Activated CD4-positive, alpha-beta T cell treated with anti-CD3 and anti-CD28 coated beads for 36 hours (primary cell): ENCODE data around the gene AQP7. TPM values are rescaled to one million over a fixed set of nuclear protein-coding genes. Genes with fewer than 3 reads are reported as not detected.
"Not testable (repeated sequence)": the region's sequence is repeated elsewhere in the genome, so short reads cannot be mapped to it uniquely, and the experiment has no call there.

Source experiments
- ATAC-seq: fragments of 200-7000 bp; cut with Tn5 transposase; one replicate; pipeline ENCODE4 v1.10.0; 2021; ENCODE audit warnings: mild to moderate bottlenecking, moderate library complexity
- CTCF ChIA-PET: fragments of 350-600 bp; sonication (Branson Sonifier 250); formaldehyde crosslinking; loops from one replicate; lab custom pipeline; 2021; ENCODE audit warnings: antibody characterized with exemption; lab: Charles Lee
- POLR2A ChIA-PET: fragments of 350-600 bp; sonication (Branson Sonifier 250); formaldehyde crosslinking; loops from one replicate; lab custom pipeline; 2021; ENCODE audit warnings: antibody characterized with exemption, inconsistent platforms; lab: Charles Lee
- DNase-seq: peaks from one replicate; pipeline ENCODE4 v3.0.0-alpha.2; 2020
- H3K27ac Mint-ChIP-seq: one replicate; pipeline ENCODE4 v1.8.0; 2021; ENCODE audit warnings: mixed read lengths
- H3K27me3 Mint-ChIP-seq: one replicate; pipeline ENCODE4 v1.8.0; 2021; ENCODE audit warnings: mixed read lengths
- H3K36me3 Mint-ChIP-seq: one replicate; pipeline ENCODE4 v1.8.0; 2021; ENCODE audit warnings: low read depth, mixed read lengths
- H3K4me1 Mint-ChIP-seq: one replicate; pipeline ENCODE4 v1.8.0; 2021; ENCODE audit warnings: mixed read lengths
- H3K4me3 Mint-ChIP-seq: one replicate; pipeline ENCODE4 v1.8.0; 2021; ENCODE audit warnings: mild to moderate bottlenecking, moderate library complexity, mixed read lengths
- H3K9me3 Mint-ChIP-seq: one replicate; pipeline ENCODE4 v1.8.0; 2021; ENCODE audit warnings: low read depth, mixed read lengths
- intact Hi-C, 2 experiments: fragments of 100-400 bp; cut with DNase I in 1 of 2; cut with micrococcal nuclease in 1 of 2; formaldehyde crosslinking; loops; one replicate each; pipeline versions ENCODE4 v1.14.2 to v1.15.1; 2022 to 2024; cut with DNase I, micrococcal nuclease
- total RNA-seq, 2 experiments: library from RNA; stranded (reverse); gene quantifications; one replicate each; pipeline ENCODE4 v1.2.3, GENCODE V29; 2021

AQP7 gene
- total RNA-seq, 2 experiments from 2014 or later = not detected

DNA sequence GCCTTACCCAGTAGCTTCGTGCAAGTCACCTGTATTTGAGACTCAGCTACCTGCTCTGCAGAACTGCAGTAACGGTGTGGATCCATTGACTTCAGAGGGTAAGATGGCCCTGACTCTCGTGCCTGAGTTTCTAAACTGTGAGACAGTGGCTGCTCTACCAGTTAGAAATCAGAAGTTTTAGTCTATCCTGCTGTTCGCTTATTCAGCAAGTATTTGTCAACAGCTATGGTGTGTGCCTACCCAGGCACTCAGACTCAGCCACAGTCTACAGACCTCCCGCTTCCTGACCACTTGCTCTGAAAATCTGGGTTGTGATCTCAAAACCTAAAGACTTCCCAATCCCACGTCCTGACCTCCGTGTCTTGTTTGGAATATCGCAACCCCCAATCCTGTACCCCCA lies 31.5 kb upstream of the AQP7 start:
- ChIA-PET CTCF (interaction anchor here (0.8 to 5.4 kb wide), 4 partner anchors 18 to 40 kb away, joined by 3 to 34 read pairs (median 6); partner anchors contain the start of gene NOL6), POLR2A (no interaction called here)
- Mint-ChIP-seq H3K27me3 (no peaks in the 10 kb centered on the region), H3K27ac (no peak overlapping the region), H3K4me1 (peaks cover 12% of the 10 kb centered on the region), H3K36me3 (no peaks in the 10 kb centered on the region), H3K4me3 (no peak overlapping the region), H3K9me3 (no peaks in the 10 kb centered on the region)
- intact Hi-C loops = no loop called here
- DNase-seq = no peak
- no peak for ATAC-seq

DNA sequence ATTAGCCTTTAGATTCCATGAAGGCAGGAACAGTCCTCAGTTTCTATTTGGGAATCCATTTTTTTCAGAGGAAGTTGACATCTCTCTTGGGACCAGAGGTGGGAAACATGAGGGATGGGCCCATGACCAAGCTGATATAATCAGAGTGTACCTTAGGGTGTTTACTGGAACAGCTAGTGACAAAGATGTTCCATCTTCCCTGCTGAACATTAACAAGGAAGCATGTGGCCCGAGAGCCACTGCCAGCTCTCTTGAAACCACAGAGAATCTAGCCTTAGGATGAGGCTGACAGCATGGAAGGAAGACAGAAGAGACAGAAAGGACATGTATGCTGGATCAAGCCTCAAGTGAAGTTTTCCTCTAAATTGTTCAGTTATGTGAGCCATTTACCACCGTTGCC lies 29.1 kb upstream of the AQP7 start:
- POLR2A ChIA-PET = no interaction called here
- intact Hi-C loops = no loop called here
- Mint-ChIP-seq H3K27me3 (no peaks in the 10 kb centered on the region), H3K4me3 (no peak overlapping the region), H3K9me3 (no peaks in the 10 kb centered on the region), H3K27ac (peak overlapping the region; percentile 26), H3K36me3 (no peaks in the 10 kb centered on the region), H3K4me1 (peaks cover 9% of the 10 kb centered on the region)
- CTCF ChIA-PET = interaction anchor here (0.8 to 5.4 kb wide), 3 partner anchors 16 to 36 kb away, joined by 3 to 34 read pairs (median 5); no protein-coding TSS in a partner anchor
- no peak for DNase-seq
- ATAC-seq = no peak

DNA sequence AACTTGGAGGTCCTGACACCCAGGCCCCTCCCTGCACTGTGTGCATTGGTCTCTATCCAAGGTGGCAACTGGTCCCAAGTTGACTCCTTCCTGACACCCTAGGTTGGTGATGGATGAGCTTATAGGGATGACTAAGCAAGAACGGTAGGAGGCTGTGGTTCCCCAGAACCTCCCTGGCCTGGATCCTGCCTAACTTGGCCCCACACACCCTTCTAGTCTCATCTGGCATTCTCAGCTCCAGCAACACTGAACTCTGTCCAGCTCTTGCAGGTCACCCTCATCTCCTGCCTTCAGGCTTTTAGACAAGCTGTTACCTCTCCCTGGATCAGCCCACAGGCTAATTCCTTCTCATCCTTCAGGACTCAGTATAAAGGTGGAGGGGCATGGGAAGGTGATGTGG lies 28.6 kb upstream of the AQP7 start:
- H3K27me3 Mint-ChIP-seq = no peaks in the 10 kb centered on the region
- ATAC-seq = peak; percentile 47

DNA sequence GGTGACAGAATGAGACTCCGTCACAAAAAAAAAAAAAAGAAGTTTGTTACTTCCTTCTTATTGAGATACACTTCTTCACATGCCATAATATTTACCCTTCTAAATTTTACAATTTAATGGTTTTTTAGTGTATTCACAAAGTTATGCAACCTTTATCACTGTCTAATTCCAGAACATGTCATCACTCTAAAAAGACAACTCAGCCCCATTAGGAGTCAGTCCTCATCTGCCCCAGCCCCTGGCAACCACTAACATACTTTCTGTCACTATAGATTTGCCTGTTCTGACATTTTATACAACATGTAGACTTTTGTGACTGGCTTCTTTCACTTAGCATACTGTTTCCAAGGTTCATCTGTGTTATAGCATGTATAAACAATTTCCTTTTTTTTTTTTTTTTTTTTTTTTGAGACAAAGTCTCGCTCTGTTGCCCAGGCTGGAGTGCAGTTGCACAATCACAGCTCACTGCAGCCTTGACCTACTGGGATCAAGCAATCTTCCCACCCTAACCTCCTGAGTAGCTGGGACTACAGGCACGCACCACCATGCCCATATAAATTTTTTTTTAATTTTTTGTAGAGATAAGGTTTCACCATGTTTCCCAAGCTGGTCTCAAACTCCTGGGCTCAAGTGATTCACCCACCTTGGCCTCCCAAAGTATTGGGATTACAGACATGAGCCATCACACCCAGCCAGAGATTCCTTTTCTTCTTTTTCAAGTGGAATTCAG lies 27.1 kb upstream of the AQP7 start:
- peaks cover 9% of the 10 kb centered on the region for H3K4me1 Mint-ChIP-seq
- H3K27me3 Mint-ChIP-seq = no peaks in the 10 kb centered on the region
- no peak overlapping the region for H3K4me3 Mint-ChIP-seq
- DNase-seq (no peak), ATAC-seq (no peak)
- intact Hi-C loops = no loop called here
- ChIA-PET POLR2A (no interaction called here), CTCF (interaction anchor here (1.2 kb wide), 1 partner anchor 15 kb away, joined by 7 read pairs; no protein-coding TSS in a partner anchor)
- no peaks in the 10 kb centered on the region for H3K9me3 Mint-ChIP-seq
- no peaks in the 10 kb centered on the region for H3K36me3 Mint-ChIP-seq
- no peak overlapping the region for H3K27ac Mint-ChIP-seq

More for the DNA sequence above, 28.6 kb upstream of the AQP7 start:
- no peak overlapping the region for H3K4me3 Mint-ChIP-seq
- no peak for DNase-seq
- no peaks in the 10 kb centered on the region for H3K36me3 Mint-ChIP-seq
- CTCF ChIA-PET = interaction anchor here (0.8 to 5.4 kb wide), 4 partner anchors 16 to 37 kb away, joined by 3 to 34 read pairs (median 4); no protein-coding TSS in a partner anchor
- POLR2A ChIA-PET = no interaction called here
- no peak overlapping the region for H3K27ac Mint-ChIP-seq
- H3K9me3 Mint-ChIP-seq = no peaks in the 10 kb centered on the region
- peaks cover 9% of the 10 kb centered on the region for H3K4me1 Mint-ChIP-seq
- intact Hi-C loops = no loop called here

DNA sequence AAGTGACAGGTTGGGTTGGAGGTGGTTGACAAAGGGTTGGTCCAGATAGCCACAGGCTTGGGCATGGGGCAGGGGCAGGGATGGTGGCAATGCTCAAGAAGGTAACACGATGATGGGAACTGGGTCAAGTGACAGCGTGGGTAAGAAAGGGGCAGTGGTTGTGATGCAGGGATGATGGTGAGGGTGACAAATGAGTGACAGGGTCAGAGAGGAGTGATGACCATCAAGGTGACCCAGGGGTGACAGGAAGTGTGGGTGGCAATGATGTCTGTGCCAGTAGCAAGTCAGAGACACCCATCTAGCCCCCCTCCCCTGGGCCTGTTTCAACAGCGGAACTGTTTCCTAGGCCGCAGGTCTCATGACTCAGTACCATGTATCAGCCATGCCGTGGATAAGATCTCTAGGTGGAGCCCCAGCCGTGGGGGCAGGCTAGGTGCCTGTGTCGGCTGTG lies 24.5 kb upstream of the AQP7 start:
- Mint-ChIP-seq H3K9me3 (no peaks in the 10 kb centered on the region), H3K36me3 (no peaks in the 10 kb centered on the region), H3K27me3 (no peaks in the 10 kb centered on the region), H3K4me3 (no peak overlapping the region), H3K4me1 (peaks cover 7% of the 10 kb centered on the region), H3K27ac (no peak overlapping the region)
- CTCF ChIA-PET = no interaction called here
- DNase-seq (peak; percentile 22), ATAC-seq (peak; percentile 64)
- intact Hi-C loops = no loop called here
- POLR2A ChIA-PET = no interaction called here

DNA sequence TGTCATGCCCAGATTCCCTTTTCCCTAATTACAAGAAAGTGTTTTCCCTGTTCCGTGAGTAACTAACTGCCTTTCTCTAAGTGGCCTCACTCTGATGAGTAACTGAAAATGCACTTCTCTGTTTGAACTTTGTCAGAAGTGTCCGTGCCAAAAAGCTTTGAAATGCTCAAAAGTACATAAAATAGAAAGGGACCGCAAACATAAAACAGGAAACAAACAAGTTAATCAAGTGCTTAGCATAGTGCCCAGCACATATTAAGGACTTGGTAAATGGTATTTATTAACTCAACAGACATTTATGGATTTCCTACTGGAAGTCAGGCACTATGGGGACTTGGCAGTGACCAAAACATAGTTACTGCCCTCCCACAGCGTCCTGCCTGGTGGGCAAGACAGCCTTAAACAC lies 22.8 kb upstream of the AQP7 start:
- Mint-ChIP-seq H3K4me1 (no peaks in the 10 kb centered on the region), H3K27me3 (no peaks in the 10 kb centered on the region), H3K27ac (no peak overlapping the region), H3K4me3 (no peak overlapping the region), H3K9me3 (no peaks in the 10 kb centered on the region), H3K36me3 (no peaks in the 10 kb centered on the region)
- ChIA-PET CTCF (no interaction called here), POLR2A (no interaction called here)
- DNase-seq (no peak), ATAC-seq (no peak)
- intact Hi-C loops = no loop called here

DNA sequence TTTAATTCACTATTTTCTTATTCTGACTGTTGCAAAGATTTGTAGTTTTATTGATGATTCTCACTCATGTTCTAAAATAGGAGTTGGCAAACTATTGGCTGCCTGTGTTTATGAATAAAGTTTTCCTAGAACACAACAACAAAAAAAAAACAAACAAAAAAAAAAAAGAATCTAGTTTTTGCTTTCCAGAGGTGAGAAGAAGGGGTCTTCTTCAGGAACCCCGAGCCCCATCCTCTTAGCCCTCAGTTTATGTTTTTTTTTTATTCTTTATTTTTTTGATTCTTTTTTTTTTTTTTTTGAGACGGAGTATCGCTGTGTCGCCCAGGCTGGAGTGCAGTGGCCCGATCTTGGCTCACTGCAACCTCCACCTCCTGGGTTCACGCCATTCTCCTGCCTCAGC lies 22.1 kb upstream of the AQP7 start:
- H3K36me3 Mint-ChIP-seq, POLR2A ChIA-PET, H3K9me3 Mint-ChIP-seq, H3K4me3 Mint-ChIP-seq, DNase-seq, H3K27ac Mint-ChIP-seq, H3K4me1 Mint-ChIP-seq, CTCF ChIA-PET, intact Hi-C loops, ATAC-seq, H3K27me3 Mint-ChIP-seq: not testable (repeated sequence)

DNA sequence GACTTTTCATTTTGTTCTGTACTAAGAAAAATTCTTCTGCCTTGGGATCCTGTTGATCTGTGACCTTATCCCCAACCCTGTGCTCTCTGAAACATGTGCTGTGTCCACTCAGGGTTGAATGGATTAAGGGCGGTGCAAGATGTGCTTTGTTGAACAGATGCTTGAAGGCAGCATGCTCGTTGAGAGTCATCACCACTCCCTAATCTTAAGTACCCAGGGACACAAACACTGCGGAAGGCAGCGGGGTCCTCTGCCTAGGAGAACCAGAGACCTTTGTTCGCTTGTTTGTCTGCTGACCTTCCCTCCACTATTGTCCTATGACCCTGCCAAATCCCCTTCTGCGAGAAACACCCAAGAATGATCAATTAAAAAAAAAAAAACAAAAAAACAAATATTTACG lies 21.7 kb upstream of the AQP7 start:
- H3K4me1 Mint-ChIP-seq, H3K4me3 Mint-ChIP-seq, H3K27ac Mint-ChIP-seq, H3K9me3 Mint-ChIP-seq, H3K36me3 Mint-ChIP-seq, H3K27me3 Mint-ChIP-seq, intact Hi-C loops, CTCF ChIA-PET, ATAC-seq, DNase-seq, POLR2A ChIA-PET: not testable (repeated sequence)

DNA sequence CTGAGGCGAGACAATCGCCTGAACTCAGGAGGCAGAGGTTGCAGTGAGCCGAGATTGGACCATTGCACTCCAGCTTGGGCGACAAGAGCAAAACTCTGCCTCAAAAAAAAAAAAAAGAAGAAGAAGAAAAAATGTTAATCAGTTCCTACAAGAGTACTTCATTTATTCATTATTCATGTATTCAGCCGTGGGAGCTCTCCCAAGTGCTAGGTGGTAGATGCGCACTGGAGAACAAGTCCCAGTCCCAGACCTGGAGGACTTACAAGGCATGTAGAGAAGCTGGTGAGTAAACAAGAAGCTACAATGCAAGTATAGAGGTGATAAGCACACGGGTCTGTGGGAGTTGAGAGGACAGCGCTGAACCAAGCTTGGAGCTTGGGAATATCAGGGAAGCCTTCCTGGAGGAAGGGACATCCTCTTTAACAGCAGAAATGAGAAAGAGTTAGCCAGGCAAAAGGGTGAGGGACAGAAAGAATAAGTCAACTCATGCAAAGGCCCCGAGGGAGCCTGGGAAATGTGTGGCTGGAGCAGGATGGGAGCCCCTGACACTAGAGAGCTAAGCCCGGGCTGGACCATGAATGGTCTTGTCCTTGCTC lies 17.4 kb upstream of the AQP7 start:
- CTCF ChIA-PET = interaction anchor here (0.6 to 1.4 kb wide), 6 partner anchors 13 to 82 kb away, joined by 3 to 5 read pairs (median 3); no protein-coding TSS in a partner anchor
- intact Hi-C loops = loop anchor here (5.0 kb wide), 2 partner anchors 133 to 343 kb away; partner anchors contain the start of gene SMU1 (in 1 of the 2)
- no peaks in the 10 kb centered on the region for H3K9me3 Mint-ChIP-seq
- ATAC-seq = no peak
- H3K4me3 Mint-ChIP-seq = no peak overlapping the region
- peaks cover 32% of the 10 kb centered on the region for H3K4me1 Mint-ChIP-seq
- no peak overlapping the region for H3K27ac Mint-ChIP-seq
- POLR2A ChIA-PET = interaction anchor here (0.7 kb wide), 1 partner anchor 41 kb away, joined by 3 read pairs; no protein-coding TSS in a partner anchor
- no peaks in the 10 kb centered on the region for H3K36me3 Mint-ChIP-seq
- DNase-seq = no peak
- H3K27me3 Mint-ChIP-seq = no peaks in the 10 kb centered on the region

DNA sequence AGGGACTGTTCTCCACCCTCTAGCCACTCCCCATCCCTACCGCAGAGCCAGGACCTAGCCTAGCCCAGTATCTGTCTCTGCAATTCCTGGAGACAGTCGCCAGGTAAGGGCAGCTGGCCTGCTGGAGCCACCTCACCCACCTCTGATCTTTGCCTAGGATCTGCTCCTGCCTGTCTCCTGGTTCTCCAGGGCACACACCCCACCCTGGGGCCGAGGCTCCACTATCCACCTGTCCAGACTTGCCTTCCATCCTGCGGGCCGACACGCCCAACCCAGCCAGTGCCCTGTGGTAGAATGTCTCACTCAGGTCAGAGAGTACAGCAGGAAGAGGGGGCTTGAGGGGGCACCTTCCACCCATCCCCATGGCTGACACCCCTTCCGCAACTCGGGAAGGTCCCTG lies 15.7 kb upstream of the AQP7 start:
- Mint-ChIP-seq H3K27ac (no peak overlapping the region), H3K36me3 (no peaks in the 10 kb centered on the region), H3K4me3 (no peak overlapping the region), H3K27me3 (no peaks in the 10 kb centered on the region), H3K4me1 (peaks cover 41% of the 10 kb centered on the region), H3K9me3 (no peaks in the 10 kb centered on the region)
- intact Hi-C loops = loop anchor here (5.0 kb wide), 2 partner anchors 131 to 341 kb away; partner anchors contain the start of gene SMU1 (in 1 of the 2)
- ChIA-PET CTCF (interaction anchor here (1.2 to 1.4 kb wide), 2 partner anchors 35 to 48 kb away, joined by 3 to 4 read pairs; no protein-coding TSS in a partner anchor), POLR2A (no interaction called here)
- ATAC-seq (no peak), DNase-seq (no peak)

DNA sequence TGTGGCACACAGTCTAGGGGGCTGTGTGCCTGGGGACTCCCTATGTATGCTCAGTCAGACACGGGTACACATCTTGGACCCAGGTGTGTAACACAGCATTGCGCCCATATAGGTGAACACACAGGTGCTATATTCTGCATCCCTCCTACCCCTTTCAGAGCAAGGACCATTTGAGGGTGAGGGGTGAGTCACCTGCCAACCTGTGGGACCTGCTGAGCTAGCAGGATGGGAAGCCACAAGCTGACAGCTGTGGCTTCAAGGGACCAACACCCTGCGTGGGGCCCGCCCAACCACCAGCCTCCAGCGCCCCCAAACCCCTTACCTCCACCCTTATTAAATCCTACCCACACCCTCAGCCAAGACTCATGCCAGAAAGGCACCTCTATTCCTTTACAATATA lies 14.6 kb upstream of the AQP7 start:
- Mint-ChIP-seq H3K27me3 (no peaks in the 10 kb centered on the region), H3K4me3 (no peak overlapping the region), H3K27ac (peak overlapping the region; percentile 64), H3K4me1 (peaks cover 41% of the 10 kb centered on the region), H3K9me3 (no peaks in the 10 kb centered on the region), H3K36me3 (no peaks in the 10 kb centered on the region)
- ChIA-PET CTCF (interaction anchor here (0.6 to 3.2 kb wide), 6 partner anchors 10 to 104 kb away, joined by 3 to 34 read pairs (median 6); no protein-coding TSS in a partner anchor), POLR2A (no interaction called here)
- intact Hi-C loops = loop anchor here (5.0 kb wide), 2 partner anchors 130 to 340 kb away; partner anchors contain the start of gene SMU1 (in 1 of the 2)
- ATAC-seq (no peak), DNase-seq (peak; percentile 45)
